ENCODE data around the gene CCNF.

DNA sequence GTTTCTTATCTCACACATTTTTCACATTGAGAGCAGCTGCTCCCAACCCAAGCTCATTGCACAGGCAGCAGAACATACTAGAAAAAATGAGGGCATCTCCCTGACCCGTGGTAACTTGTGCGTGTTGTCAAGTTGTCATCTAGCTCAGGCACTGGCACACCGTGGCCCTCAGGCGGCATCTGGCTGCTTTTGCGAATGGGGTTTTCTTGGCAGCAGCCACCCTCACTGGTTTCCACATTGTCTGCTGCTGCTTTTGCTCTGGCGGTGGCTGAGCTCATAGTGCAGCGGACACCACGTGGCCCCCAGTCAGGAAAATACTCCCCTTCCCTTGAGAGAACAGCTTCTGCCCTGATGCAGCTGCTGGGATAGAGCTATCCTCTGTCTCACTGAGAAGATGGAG lies 21.3 kb downstream of the CCNF start:
- TF ChIP-seq, protein P1, sequence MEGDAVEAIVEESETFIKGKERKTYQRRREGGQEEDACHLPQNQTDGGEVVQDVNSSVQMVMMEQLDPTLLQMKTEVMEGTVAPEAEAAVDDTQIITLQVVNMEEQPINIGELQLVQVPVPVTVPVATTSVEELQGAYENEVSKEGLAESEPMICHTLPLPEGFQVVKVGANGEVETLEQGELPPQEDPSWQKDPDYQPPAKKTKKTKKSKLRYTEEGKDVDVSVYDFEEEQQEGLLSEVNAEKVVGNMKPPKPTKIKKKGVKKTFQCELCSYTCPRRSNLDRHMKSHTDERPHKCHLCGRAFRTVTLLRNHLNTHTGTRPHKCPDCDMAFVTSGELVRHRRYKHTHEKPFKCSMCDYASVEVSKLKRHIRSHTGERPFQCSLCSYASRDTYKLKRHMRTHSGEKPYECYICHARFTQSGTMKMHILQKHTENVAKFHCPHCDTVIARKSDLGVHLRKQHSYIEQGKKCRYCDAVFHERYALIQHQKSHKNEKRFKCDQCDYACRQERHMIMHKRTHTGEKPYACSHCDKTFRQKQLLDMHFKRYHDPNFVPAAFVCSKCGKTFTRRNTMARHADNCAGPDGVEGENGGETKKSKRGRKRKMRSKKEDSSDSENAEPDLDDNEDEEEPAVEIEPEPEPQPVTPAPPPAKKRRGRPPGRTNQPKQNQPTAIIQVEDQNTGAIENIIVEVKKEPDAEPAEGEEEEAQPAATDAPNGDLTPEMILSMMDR (IDR thresholded peaks at IDR 0.05), result no peak
- TF ChIP-seq POLR2A (IDR thresholded peaks at IDR 0.05), result no peak
- no peak for TF ChIP-seq EP300 (IDR thresholded peaks at IDR 0.05)

Measured in ovary (tissue), 3 donors.